ENCODE measurements around the gene PPIG.

PPIG gene

DNA sequence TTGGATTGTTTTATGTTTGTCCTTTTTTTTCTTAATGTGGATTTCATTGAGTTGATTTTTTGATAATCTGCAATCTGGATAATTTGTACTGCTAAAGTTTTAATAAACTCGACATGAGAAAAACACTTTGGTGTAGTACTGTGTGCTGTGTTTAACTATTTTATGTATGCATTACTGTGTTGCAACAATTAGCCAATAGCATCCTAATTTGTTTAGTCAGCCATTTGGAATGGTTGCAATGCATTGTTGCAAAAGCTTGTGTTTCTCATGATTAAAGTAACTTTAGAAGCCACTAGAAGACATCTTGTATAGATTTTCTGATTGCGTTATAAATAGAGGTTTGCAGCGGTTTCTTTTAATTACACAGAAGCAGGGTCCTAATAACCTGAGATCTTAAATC lies 53.5 kb downstream of the PPIG start:
- no peak overlapping the region for H3K27ac ChIP-seq
- no peak for TF ChIP-seq ZFX (IDR thresholded peaks at IDR 0.05; ENCODE audit: borderline replicate concordance)

DNA sequence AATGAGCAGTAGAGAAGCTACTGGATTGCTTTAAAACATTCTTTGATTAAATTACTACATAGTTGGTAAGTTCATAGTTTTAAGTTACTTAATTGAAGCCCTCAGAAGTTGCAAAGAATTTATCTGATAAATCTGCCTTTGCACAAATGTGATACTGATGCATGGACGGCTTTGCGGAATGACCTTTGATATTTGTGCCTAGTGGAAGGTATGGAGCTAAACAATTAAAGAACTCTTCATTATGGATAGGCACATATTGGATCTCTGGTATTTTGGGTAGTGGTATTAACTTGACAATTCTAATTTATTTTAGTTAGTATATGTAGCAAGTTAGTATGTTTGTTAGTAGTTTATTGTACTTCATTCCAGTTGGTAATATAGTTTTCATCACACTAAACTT lies 56.0 kb downstream of the PPIG start:
- no peak for TF ChIP-seq ZFX (IDR thresholded peaks at IDR 0.05; ENCODE audit: borderline replicate concordance)
- TF ChIP-seq, protein P1, sequence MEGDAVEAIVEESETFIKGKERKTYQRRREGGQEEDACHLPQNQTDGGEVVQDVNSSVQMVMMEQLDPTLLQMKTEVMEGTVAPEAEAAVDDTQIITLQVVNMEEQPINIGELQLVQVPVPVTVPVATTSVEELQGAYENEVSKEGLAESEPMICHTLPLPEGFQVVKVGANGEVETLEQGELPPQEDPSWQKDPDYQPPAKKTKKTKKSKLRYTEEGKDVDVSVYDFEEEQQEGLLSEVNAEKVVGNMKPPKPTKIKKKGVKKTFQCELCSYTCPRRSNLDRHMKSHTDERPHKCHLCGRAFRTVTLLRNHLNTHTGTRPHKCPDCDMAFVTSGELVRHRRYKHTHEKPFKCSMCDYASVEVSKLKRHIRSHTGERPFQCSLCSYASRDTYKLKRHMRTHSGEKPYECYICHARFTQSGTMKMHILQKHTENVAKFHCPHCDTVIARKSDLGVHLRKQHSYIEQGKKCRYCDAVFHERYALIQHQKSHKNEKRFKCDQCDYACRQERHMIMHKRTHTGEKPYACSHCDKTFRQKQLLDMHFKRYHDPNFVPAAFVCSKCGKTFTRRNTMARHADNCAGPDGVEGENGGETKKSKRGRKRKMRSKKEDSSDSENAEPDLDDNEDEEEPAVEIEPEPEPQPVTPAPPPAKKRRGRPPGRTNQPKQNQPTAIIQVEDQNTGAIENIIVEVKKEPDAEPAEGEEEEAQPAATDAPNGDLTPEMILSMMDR (IDR thresholded peaks at IDR 0.05) = no peak
- no peak overlapping the region for H3K27ac ChIP-seq

DNA sequence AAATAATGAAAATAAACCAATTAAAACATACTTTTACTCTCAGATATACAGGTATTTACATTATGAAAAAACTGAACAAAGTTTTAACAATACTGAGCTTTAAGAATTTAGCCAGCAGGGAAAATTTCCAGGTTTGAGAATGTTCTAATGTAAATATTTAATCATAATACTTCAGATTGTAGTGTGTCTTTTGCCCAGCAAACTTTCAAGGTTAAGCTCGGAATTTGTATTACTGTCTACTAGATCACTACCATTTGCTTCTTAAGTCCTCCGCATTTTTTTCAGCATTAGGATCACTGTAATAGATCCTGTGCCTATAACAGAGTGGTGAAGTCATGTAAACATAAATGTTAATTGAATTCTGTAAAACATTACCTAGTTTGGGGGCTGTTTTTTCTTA lies 57.3 kb downstream of the PPIG start:
- TF ChIP-seq, protein P1 (IDR thresholded peaks at IDR 0.05) = no peak
- TF ChIP-seq ZFX (IDR thresholded peaks at IDR 0.05; ENCODE audit: borderline replicate concordance) = no peak
- H3K27ac ChIP-seq = peak overlapping the region; percentile 24; the same call in 1 of the 2 replicates

DNA sequence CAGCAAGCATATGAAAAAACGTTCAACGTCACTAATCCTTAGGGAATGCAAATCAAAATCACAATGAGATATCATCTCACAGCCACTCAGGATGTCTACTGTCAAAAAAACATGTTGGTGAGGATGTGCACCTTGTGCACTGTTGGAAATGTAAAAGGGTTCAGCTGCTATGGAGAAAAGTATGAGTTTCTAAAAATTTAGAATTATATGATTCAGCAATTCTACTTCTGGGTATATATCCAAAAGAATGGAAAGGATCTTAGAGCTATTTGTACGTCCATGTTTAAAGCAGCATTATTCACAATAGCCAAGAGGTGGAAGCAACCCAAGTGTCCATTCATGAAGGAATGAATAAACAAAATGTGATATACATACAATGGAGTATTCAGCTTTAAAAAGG lies 60.0 kb downstream of the PPIG start:
- TF ChIP-seq, protein P1 (IDR thresholded peaks at IDR 0.05) = no peak
- TF ChIP-seq ZFX (IDR thresholded peaks at IDR 0.05; ENCODE audit: borderline replicate concordance) = no peak
- no peak overlapping the region for H3K27ac ChIP-seq

DNA sequence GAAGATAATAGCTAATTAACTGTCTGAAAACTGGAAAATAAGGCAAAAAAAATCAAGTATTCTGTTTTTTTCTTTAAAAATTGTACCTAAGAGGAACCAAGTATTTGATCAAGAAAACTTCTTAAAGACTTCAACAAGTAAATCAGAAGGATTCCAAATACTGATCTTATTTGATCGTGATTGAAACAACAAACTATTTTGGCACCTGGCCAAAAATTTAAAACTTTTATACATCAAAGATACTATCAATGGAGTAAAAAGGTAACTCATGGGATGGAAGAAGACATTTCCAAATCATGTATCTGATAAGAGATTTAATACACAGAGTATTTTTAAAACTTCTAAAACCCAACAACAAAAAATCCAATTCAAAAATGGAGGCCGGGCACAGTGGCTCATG lies 63.3 kb downstream of the PPIG start:
- no peak for TF ChIP-seq ZFX (IDR thresholded peaks at IDR 0.05; ENCODE audit: borderline replicate concordance)
- TF ChIP-seq, protein P1 (IDR thresholded peaks at IDR 0.05) = no peak
- no peak overlapping the region for H3K27ac ChIP-seq

DNA sequence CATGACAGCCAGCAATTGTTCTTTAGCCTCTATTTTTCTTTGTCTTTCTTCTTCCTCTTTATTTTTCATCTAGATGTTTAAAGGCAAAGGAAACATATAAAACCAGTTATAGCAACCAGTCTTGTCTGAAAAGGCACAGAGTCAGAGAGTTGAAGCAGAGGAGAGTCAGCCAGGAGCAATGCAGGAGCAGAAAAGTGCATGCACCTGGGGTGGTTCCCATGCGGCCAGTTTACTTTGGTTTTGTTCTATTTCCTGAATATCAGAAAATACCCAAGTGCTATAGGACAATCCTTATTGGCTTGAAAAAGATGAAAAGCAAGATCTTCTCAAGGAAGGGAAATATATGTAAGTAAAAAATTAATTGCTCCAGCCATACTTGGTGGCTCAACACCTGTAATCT lies 65.1 kb downstream of the PPIG start:
- TF ChIP-seq ZFX (IDR thresholded peaks at IDR 0.05; ENCODE audit: borderline replicate concordance) = no peak
- TF ChIP-seq, protein P1 (IDR thresholded peaks at IDR 0.05) = no peak
- no peak overlapping the region for H3K27ac ChIP-seq

DNA sequence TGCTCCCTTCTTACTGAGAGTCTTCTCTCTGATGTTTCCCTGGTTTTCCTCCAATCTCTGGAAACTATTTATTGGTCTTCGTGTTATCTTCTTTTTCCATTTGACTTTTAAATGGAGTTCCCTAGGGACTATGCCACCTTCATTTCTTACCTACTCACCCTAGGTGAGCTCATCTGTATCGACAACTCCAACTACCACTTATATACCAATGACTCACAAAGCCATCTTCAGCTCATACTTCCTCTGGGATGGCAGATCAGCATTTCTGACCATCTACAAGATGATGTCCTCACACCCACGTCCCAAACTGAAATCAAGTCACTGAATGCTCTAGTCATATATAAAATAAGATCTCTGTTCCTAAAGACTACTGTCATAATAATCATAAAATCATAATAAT lies 69.5 kb downstream of the PPIG start:
- no peak for TF ChIP-seq ZFX (IDR thresholded peaks at IDR 0.05; ENCODE audit: borderline replicate concordance)
- TF ChIP-seq, protein P1 (IDR thresholded peaks at IDR 0.05) = no peak
- H3K27ac ChIP-seq = no peak overlapping the region

DNA sequence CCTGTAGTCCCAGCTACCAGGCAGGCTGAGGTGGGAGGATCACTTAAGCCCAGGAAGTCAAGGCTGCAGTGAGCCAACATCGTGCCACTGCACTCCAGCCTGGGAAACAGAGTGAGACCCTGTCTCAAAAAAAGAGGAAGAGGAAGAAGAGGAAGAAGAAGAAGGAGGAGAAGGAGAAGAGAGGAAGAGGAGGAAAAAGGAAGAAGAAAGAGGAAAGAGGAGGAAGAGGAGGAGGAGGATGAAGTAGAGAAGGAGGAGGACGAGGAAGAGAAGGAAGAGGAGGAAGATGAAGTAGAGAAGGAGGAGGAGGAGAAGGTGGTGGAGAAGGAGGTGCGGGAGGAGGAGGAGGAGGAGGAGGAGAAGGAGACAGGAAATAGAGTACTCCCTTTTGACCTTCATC lies 72.0 kb downstream of the PPIG start:
- TF ChIP-seq, protein P1 (IDR thresholded peaks at IDR 0.05) = no peak
- TF ChIP-seq ZFX (IDR thresholded peaks at IDR 0.05; ENCODE audit: borderline replicate concordance) = no peak
- H3K27ac ChIP-seq = no peak overlapping the region
